Prostate gland (tissue), 2 donors: Measurements from ENCODE around the gene OR51Q1. TPM values are rescaled to one million over a fixed set of nuclear protein-coding genes. Genes with fewer than 3 reads are reported as not detected.

Experiments used
- DNase-seq: peaks from one replicate; pipeline ENCODE4 v3.0.0-alpha.2; 2019; ENCODE audit warnings: low spot score
- H3K27ac ChIP-seq, 2 donors: fragments of 200-600 bp; sonication (generic); 2 replicates each; pipeline ENCODE4 v1.5.1; 2017 to 2019
- H3K27me3 ChIP-seq: fragments of 200-600 bp; sonication (generic); replicated peaks from 2 replicates; pipeline ENCODE4 v1.5.1; 2019; ENCODE audit not compliant: insufficient read depth
- H3K36me3 ChIP-seq, 2 donors: fragments of 200-600 bp; sonication (generic); 1 replicate in 1 of 2; 2 replicates in 1 of 2; pipeline versions ENCODE4 v1.5.1 to v1.8.1; 2017 to 2019
- H3K4me1 ChIP-seq: fragments of 200-600 bp; sonication (generic); replicated peaks from 2 replicates; pipeline ENCODE4 v1.5.1; 2019
- H3K4me3 ChIP-seq, 2 donors: fragments of 200-600 bp; sonication (generic); 2 replicates each; pipeline ENCODE4 v1.5.1; 2017 to 2019
- H3K9me3 ChIP-seq: fragments of 200-600 bp; sonication (generic); 2 replicates; pipeline ENCODE4 v1.5.1; 2017
- POLR2A ChIP-seq: fragments of 450-650 bp; IDR thresholded peaks from one replicate; pipeline ENCODE4 v1.6.1; 2016; ENCODE audit warnings: antibody characterized with exemption, mild to moderate bottlenecking
- POLR2AphosphoS5 ChIP-seq: sonication (generic); formaldehyde crosslinking; IDR thresholded peaks from one replicate; pipeline ENCODE4 v1.6.1; 2017; ENCODE audit warnings: antibody characterized with exemption
- WGBS: methylation state at CpG from one replicate; pipeline ENCODE4 v1.1.5; 2018; 5-methylcytosine and 5-hydroxymethylcytosine counted together
- intact Hi-C: fragments of 100-400 bp; cut with DNase I; formaldehyde crosslinking; loops from one replicate; pipeline ENCODE4 v1.14.2; 2022
- total RNA-seq, 2 donors: library from RNA; depleted of rRNA; stranded (reverse); fragments of >200 nt; gene quantifications; one replicate each; pipeline ENCODE4 v1.1.0, GENCODE V29; 2016
- TF ChIP-seq, protein P1 (sequence below), 4 experiments: fragments of 200-600 bp in 2 of 4; fragments of 450-650 bp in 2 of 4; sonication (generic) in 2 of 4; IDR thresholded peaks; 1 replicate in 3 of 4; 2 replicates in 1 of 4; pipeline ENCODE4 v1.5.1; 2016 to 2019; ENCODE audit warnings: antibody characterized with exemption in 4 of 4, mild to moderate bottlenecking in 2 of 4, moderate library complexity in 2 of 4

The OR51Q1 gene
- total RNA-seq, 2 donors from 2014 or later = not detected

DNA sequence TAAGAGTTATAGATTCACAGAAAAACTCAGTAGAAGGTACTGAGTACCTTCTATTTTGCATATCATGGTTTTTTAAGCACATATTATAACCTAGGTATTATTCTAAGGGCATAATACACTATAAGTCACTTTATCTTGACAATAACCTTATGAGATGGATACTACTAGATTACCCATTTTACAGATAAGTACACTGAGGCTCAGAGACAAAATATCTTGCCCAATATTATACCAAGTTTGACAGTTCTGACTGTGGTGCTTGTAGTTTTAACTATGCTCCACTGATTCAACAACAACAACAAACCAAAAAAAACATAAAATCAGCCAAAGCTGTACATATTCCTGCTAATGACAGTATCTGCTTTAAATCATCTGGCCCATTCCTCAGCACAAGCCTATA, 27.8 kb upstream of the OR51Q1 start:
- Histone ChIP-seq H3K4me3 (no peak overlapping the region), H3K9me3 (no peaks in the 10 kb centered on the region), H3K4me1 (no peaks in the 10 kb centered on the region), H3K36me3 (no peaks in the 10 kb centered on the region), H3K27me3 (no peaks in the 10 kb centered on the region), H3K27ac (no peak overlapping the region)
- DNase-seq = no peak
- intact Hi-C loops = no loop called here
- TF ChIP-seq, protein P1, sequence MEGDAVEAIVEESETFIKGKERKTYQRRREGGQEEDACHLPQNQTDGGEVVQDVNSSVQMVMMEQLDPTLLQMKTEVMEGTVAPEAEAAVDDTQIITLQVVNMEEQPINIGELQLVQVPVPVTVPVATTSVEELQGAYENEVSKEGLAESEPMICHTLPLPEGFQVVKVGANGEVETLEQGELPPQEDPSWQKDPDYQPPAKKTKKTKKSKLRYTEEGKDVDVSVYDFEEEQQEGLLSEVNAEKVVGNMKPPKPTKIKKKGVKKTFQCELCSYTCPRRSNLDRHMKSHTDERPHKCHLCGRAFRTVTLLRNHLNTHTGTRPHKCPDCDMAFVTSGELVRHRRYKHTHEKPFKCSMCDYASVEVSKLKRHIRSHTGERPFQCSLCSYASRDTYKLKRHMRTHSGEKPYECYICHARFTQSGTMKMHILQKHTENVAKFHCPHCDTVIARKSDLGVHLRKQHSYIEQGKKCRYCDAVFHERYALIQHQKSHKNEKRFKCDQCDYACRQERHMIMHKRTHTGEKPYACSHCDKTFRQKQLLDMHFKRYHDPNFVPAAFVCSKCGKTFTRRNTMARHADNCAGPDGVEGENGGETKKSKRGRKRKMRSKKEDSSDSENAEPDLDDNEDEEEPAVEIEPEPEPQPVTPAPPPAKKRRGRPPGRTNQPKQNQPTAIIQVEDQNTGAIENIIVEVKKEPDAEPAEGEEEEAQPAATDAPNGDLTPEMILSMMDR (IDR thresholded peaks at IDR 0.05) = no peak
- TF ChIP-seq POLR2AphosphoS5 = no peak
- no peak for TF ChIP-seq POLR2A

DNA sequence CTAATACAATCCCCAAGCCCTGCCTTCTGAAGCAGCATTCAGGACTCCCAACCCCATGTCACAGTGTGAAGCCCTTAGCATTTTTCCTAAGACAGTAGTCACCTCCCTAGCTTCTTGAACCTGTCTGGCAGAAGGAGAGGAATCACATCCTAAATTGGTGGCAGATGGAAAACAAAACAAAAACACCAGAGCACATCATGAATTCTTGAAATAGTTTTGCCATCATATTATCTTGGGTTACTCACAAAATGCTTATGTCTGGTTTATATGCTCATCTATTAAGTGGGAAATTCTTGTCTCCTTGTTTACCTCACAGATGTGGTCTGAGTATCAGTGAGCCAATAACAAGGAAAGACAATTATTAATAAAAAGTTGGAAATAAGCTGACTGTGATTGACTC, 23.0 kb upstream of the OR51Q1 start:
- Histone ChIP-seq H3K27me3 (no peaks in the 10 kb centered on the region), H3K4me1 (no peaks in the 10 kb centered on the region), H3K27ac (no peak overlapping the region), H3K36me3 (no peaks in the 10 kb centered on the region), H3K4me3 (no peak overlapping the region), H3K9me3 (no peaks in the 10 kb centered on the region)
- DNase-seq = no peak
- intact Hi-C loops = no loop called here
- TF ChIP-seq POLR2A (no peak), POLR2AphosphoS5 (no peak)
- TF ChIP-seq, protein P1 (IDR thresholded peaks at IDR 0.05) = no peak

DNA sequence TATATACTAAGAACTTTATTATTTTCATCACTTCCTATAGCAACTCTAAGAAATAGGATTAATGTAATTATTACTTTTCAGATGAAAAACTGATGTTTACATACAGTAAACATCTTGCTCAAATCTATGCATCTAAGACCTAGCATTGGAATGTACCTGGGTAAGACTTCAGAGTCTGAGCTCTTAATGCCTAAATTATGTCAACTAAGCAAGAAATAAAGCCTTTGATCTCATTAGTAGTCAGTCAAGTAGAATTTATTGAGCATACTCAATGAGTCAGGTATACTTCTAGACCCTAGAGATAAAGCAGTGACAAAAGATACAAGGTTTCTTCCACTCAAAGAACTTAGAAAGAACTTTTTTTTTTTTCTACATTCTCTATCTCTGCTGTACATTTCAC, 16.7 kb upstream of the OR51Q1 start:
- TF ChIP-seq POLR2A (no peak), POLR2AphosphoS5 (no peak)
- TF ChIP-seq, protein P1 (IDR thresholded peaks at IDR 0.05) = no peak
- no peaks in the 10 kb centered on the region for H3K4me1 ChIP-seq
- no peaks in the 10 kb centered on the region for H3K9me3 ChIP-seq
- H3K27ac ChIP-seq = no peak overlapping the region
- intact Hi-C loops = no loop called here
- no peak for DNase-seq
- no peaks in the 10 kb centered on the region for H3K36me3 ChIP-seq
- H3K27me3 ChIP-seq = no peaks in the 10 kb centered on the region
- no peak overlapping the region for H3K4me3 ChIP-seq

DNA sequence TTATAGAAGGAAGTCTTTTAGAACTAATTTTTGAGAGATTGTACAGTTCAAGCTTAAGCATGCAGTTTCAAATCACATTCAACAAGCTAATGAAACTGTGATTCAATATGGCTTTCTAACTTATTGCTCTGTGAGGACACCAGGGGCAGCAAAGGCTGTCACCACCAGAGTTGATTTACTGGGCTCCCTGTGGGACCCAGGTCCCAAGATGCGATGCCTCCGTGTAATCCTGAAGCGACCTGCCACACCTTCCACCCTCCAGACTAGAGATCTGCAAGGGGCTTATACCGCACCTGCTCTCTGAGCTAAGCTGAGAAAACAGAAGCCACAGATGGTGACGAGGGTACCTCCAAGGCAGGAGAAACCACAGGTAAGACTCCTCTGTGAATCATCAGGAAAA, 918 bp upstream of the OR51Q1 start:
- H3K4me3 ChIP-seq = no peak overlapping the region
- H3K9me3 ChIP-seq = no peaks in the 10 kb centered on the region
- no peak overlapping the region for H3K27ac ChIP-seq
- intact Hi-C loops = no loop called here
- 72% methylated on average over 5 of the region's 5 CpGs for WGBS
- TF ChIP-seq POLR2A (no peak), POLR2AphosphoS5 (no peak)
- TF ChIP-seq, protein P1 (IDR thresholded peaks at IDR 0.05) = no peak
- no peak for DNase-seq
- no peaks in the 10 kb centered on the region for H3K4me1 ChIP-seq
- no peaks in the 10 kb centered on the region for H3K36me3 ChIP-seq
- H3K27me3 ChIP-seq = no peaks in the 10 kb centered on the region

DNA sequence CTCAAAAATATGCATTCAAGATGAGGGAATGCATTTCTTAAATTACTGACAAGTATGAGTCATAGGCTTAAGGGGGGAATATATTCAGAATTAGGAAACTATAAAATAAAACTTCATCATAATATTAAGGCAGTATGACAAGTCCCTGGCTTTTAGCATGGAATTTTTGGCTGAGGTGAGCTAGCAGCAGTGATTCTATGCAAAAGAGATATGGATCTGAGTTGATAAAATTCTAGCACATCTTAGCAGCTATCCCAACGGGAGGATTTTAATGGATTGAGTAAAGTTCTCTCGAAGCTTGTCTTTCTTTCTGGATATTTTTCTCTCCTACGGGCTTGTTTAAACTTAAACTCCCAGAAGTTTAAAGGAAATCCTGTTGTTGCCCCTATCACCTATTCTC, 1.2 kb downstream of the OR51Q1 start:
- Histone ChIP-seq H3K4me1 (no peaks in the 10 kb centered on the region), H3K27ac (no peak overlapping the region), H3K27me3 (no peaks in the 10 kb centered on the region), H3K4me3 (no peak overlapping the region), H3K36me3 (no peaks in the 10 kb centered on the region), H3K9me3 (no peaks in the 10 kb centered on the region)
- TF ChIP-seq POLR2AphosphoS5 (no peak), POLR2A (no peak)
- TF ChIP-seq, protein P1 (IDR thresholded peaks at IDR 0.05) = no peak
- no peak for DNase-seq
- WGBS = 37% methylated on average over 3 of the region's 3 CpGs
- intact Hi-C loops = no loop called here
